SK-N-SH (cell line): ENCODE results near the gene MAGI2. TPM values are rescaled to one million over a fixed set of nuclear protein-coding genes. Genes with fewer than 3 reads are reported as not detected.

ENCODE experiments used
- CTCF ChIA-PET: fragments of 300-600, 350-600 bp; formaldehyde crosslinking; extraction: SDS; loops from one replicate; lab custom pipeline; 2021; lab: Yijun Ruan, JAX
- POLR2A ChIA-PET: fragments of 350-600 bp; sonication (Branson Sonifier 250); formaldehyde crosslinking; extraction: SDS; loops from one replicate; lab custom pipeline; 2020; ENCODE audit warnings: antibody characterized with exemption, inconsistent platforms; lab: Yijun Ruan, JAX
- DNase-seq: peaks from one replicate; pipeline ENCODE4 v3.0.0; 2012
- H2AFZ ChIP-seq: fragments of 200-600 bp; sonication (generic); 2 replicates; pipeline ENCODE4 v1.8.1; 2016; ENCODE audit warnings: antibody characterized with exemption, mild to moderate bottlenecking, low read depth
- H3F3A ChIP-seq: fragments of 200-600 bp; sonication (generic); replicated peaks from 2 replicates; pipeline ENCODE3; 2016; ENCODE audit warnings: antibody characterized with exemption, mild to moderate bottlenecking; ENCODE audit not compliant: insufficient read depth
- H3K27ac ChIP-seq, 2 experiments: fragments of 200-500 bp in 1 of 2; fragments of 200-600 bp in 1 of 2; sonication (Bioruptor generic) in 1 of 2; sonication (generic), shearing (Covaris generic) in 1 of 2; 2 replicates each; pipeline versions ENCODE4 v1.5.1 to v1.6.1; 2014 to 2016; ENCODE audit warnings: low read depth in 2 of 2, inconsistent platforms in 1 of 2, low read length in 1 of 2, mild to moderate bottlenecking in 1 of 2, mixed read lengths in 1 of 2
- H3K27me3 ChIP-seq: fragments of 200-600 bp; sonication (generic), shearing (Covaris generic); 2 replicates; pipeline ENCODE4 v1.6.1; 2016; ENCODE audit warnings: mixed run types; ENCODE audit not compliant: insufficient read depth
- H3K36me3 ChIP-seq, 2 experiments: fragments of 200-500 bp in 1 of 2; fragments of 200-600 bp in 1 of 2; sonication (Bioruptor generic) in 1 of 2; sonication (generic) in 1 of 2; replicated peaks in 1 of 2; 2 replicates each; pipeline versions ENCODE3 to v1.5.1; 2014 to 2016; ENCODE audit warnings: low read length in 1 of 2, mild to moderate bottlenecking in 1 of 2; ENCODE audit not compliant: insufficient read depth in 2 of 2, control insufficient read depth in 1 of 2
- H3K4me1 ChIP-seq, 2 experiments: fragments of 200-500 bp in 1 of 2; fragments of 200-600 bp in 1 of 2; sonication (Bioruptor generic) in 1 of 2; sonication (generic), shearing (Covaris generic) in 1 of 2; 2 replicates each; pipeline versions ENCODE4 v1.5.1 to v1.6.1; 2014 to 2016; ENCODE audit warnings: low read depth in 1 of 2, low read length in 1 of 2, mixed run types in 1 of 2; ENCODE audit not compliant: insufficient read depth in 2 of 2, control insufficient read depth in 1 of 2
- H3K4me2 ChIP-seq: fragments of 200-600 bp; sonication (generic), shearing (Covaris generic); 2 replicates; pipeline ENCODE4 v1.6.1; 2017; ENCODE audit warnings: mixed run types
- H3K4me3 ChIP-seq, 2 experiments: fragments of 200-500 bp in 1 of 2; fragments of 200-600 bp in 1 of 2; sonication (Bioruptor generic) in 1 of 2; sonication (generic), shearing (Covaris generic) in 1 of 2; 2 replicates each; pipeline versions ENCODE4 v1.5.1 to v1.8.1; 2014 to 2016; ENCODE audit warnings: low read depth in 2 of 2, inconsistent platforms in 1 of 2, low read length in 1 of 2, mild to moderate bottlenecking in 1 of 2, mixed read lengths in 1 of 2, moderate library complexity in 1 of 2
- H3K79me2 ChIP-seq: fragments of 200-600 bp; sonication (generic); 2 replicates; pipeline ENCODE4 v1.8.1; 2017; ENCODE audit warnings: mild to moderate bottlenecking; ENCODE audit not compliant: insufficient read depth
- H3K9ac ChIP-seq: fragments of 200-600 bp; sonication (generic); 2 replicates; pipeline ENCODE4 v1.6.1; 2017; ENCODE audit warnings: mixed run types
- H3K9me2 ChIP-seq: fragments of 200-600 bp; sonication (generic); 2 replicates; pipeline ENCODE4 v1.6.1; 2017; ENCODE audit warnings: mixed run types
- H3K9me3 ChIP-seq: fragments of 200-600 bp; sonication (generic); 2 replicates; pipeline ENCODE4 v1.6.1; 2017; ENCODE audit warnings: mixed run types, mild to moderate bottlenecking, moderate library complexity
- H4K20me1 ChIP-seq: fragments of 200-600 bp; sonication (generic); 2 replicates; pipeline ENCODE4 v1.6.1; 2017; ENCODE audit warnings: mild to moderate bottlenecking, mixed run types; ENCODE audit not compliant: insufficient read depth
- CTCF ChIP-seq: fragments of 200-600 bp; sonication (generic); IDR thresholded peaks from 2 replicates; pipeline ENCODE4 v1.6.1; 2017; ENCODE audit warnings: antibody characterized with exemption, mild to moderate bottlenecking, moderate library complexity
- EP300 ChIP-seq, 2 experiments: IDR thresholded peaks; 2 replicates each; pipeline versions ENCODE4 v1.4.0 to v1.6.1; 2012; ENCODE audit warnings: borderline replicate concordance in 1 of 2, low read depth in 1 of 2, low read length in 1 of 2
- FOXM1 ChIP-seq: IDR thresholded peaks from 2 replicates; pipeline ENCODE4 v1.4.0; 2012; ENCODE audit warnings: low read depth, mild to moderate bottlenecking
- GABPA ChIP-seq: IDR thresholded peaks from 2 replicates; pipeline ENCODE4 v1.4.0; 2012; ENCODE audit warnings: low read depth, mild to moderate bottlenecking
- MAX ChIP-seq: IDR thresholded peaks from 2 replicates; pipeline ENCODE4 v1.4.0; 2012; ENCODE audit warnings: low read depth
- MXI1 ChIP-seq: IDR thresholded peaks from 2 replicates; pipeline ENCODE4 v1.6.1; 2012; ENCODE audit warnings: mild to moderate bottlenecking, low read depth, low read length, improper control_type of control experiment
- NFIC ChIP-seq: IDR thresholded peaks from 2 replicates; pipeline ENCODE4 v1.4.0; 2012; ENCODE audit warnings: borderline replicate concordance
- NRF1 ChIP-seq: IDR thresholded peaks from 2 replicates; pipeline ENCODE4 v1.6.1; 2012; ENCODE audit warnings: low read depth, mild to moderate bottlenecking, low read length
- PBX3 ChIP-seq: IDR thresholded peaks from 2 replicates; pipeline ENCODE4; 2012
- POLR2AphosphoS5 ChIP-seq: IDR thresholded peaks from 2 replicates; pipeline ENCODE4 v1.6.1; 2012; ENCODE audit warnings: low read depth, low read length
- RAD21 ChIP-seq: IDR thresholded peaks from 2 replicates; pipeline ENCODE4 v1.6.1; 2012; ENCODE audit warnings: mild to moderate bottlenecking, low read length
- REST ChIP-seq: IDR thresholded peaks from 2 replicates; pipeline ENCODE4 v1.6.1; 2012; ENCODE audit warnings: mild to moderate bottlenecking, low read depth, low read length, moderate library complexity
- RFX5 ChIP-seq: IDR thresholded peaks from 2 replicates; pipeline ENCODE4 v1.6.1; 2012; ENCODE audit warnings: mild to moderate bottlenecking, improper control_type of control experiment, low read length
- SIN3A ChIP-seq: IDR thresholded peaks from 2 replicates; pipeline ENCODE4 v1.6.1; 2012; ENCODE audit warnings: low read depth, mild to moderate bottlenecking, low read length, moderate library complexity, borderline replicate concordance
- USF1 ChIP-seq: IDR thresholded peaks from 2 replicates; pipeline ENCODE4 v1.4.0; 2012; ENCODE audit warnings: low read depth, borderline replicate concordance
- ZBTB33 ChIP-seq: IDR thresholded peaks from 2 replicates; pipeline ENCODE4 v1.4.0; 2012; ENCODE audit warnings: low read depth, borderline replicate concordance
- WGBS: methylation state at CpG from one replicate; pipeline ENCODE4 v1.1.6; 2017; ENCODE audit warnings: low lambda C conversion rate; 5-methylcytosine and 5-hydroxymethylcytosine counted together
- polyA plus RNA-seq, 3 experiments: library from polyadenylated mRNA; depleted of rRNA; stranded (reverse); fragments of >200 nt; gene quantifications; 2 replicates each; pipeline ENCODE4 v1.2.3, GENCODE V29; 2012

Gene MAGI2
- polyA plus RNA-seq, 1 of the 3 experiments (the other 2 are of a cell fraction): 1.1 TPM

- no peak for TF ChIP-seq ZBTB33
- no peak for TF ChIP-seq GABPA
Measured at GRCh38 chr7:79051915-79052314, 401.6 kb downstream of the MAGI2 start (continued).

GRCh38 chr7:79050603-79051002 is 402.9 kb downstream of the MAGI2 start:
- TF ChIP-seq RAD21 (no peak), NFIC (peak; percentile 76)
- TF ChIP-seq, all 33 proteins: peak for 1
- POLR2A ChIA-PET: no interaction called here
- Histone ChIP-seq H3K4me2 (no peak overlapping the region), H3K27ac (no peak overlapping the region), H3K9ac (no peak overlapping the region), H3K9me3 (no peaks in the 10 kb centered on the region), H3F3A (no peaks in the 10 kb centered on the region), H3K4me3 (no peak overlapping the region), H4K20me1 (no peaks in the 10 kb centered on the region), H3K9me2 (no peaks in the 10 kb centered on the region; the same call in 1 of the 2 replicates), H2AFZ (no peak overlapping the region), H3K36me3 (no peaks in the 10 kb centered on the region), H3K27me3 (no peaks in the 10 kb centered on the region), H3K79me2 (no peaks in the 10 kb centered on the region), H3K4me1 (peaks cover 0 to 5% of the 10 kb centered on the region in 2 experiments; a peak in 1 of 4 replicates)
- DNase-seq: no peak
- 84% methylated on average over 5 of the region's 5 CpGs for whole genome bisulfite sequencing
- CTCF ChIA-PET: interaction anchor here (1.3 kb wide), 1 partner anchor 10 kb away, joined by 4 read pairs; no protein-coding TSS in a partner anchor

GRCh38 chr7:79046061-79046460 is 407.4 kb downstream of the MAGI2 start:
- 73% methylated on average over 2 of the region's 2 CpGs for WGBS
- Histone ChIP-seq H3K27me3 (no peaks in the 10 kb centered on the region), H3K9me3 (no peaks in the 10 kb centered on the region; the same call in 1 of the 2 replicates), H3K4me2 (no peak overlapping the region), H2AFZ (no peak overlapping the region), H3K4me3 (no peak overlapping the region), H3K27ac (no peak overlapping the region), H3K9ac (no peak overlapping the region), H3K9me2 (no peaks in the 10 kb centered on the region; the same call in 1 of the 2 replicates), H4K20me1 (no peaks in the 10 kb centered on the region), H3K4me1 (peaks cover 0 to 5% of the 10 kb centered on the region in 2 experiments; a peak in 1 of 4 replicates), H3K36me3 (no peaks in the 10 kb centered on the region), H3K79me2 (no peaks in the 10 kb centered on the region), H3F3A (peaks cover 4% of the 10 kb centered on the region)
- ChIA-PET POLR2A (no interaction called here), CTCF (no interaction called here)
- DNase-seq: no peak
- TF ChIP-seq MXI1: no peak
- no peak for TF ChIP-seq POLR2AphosphoS5
- TF ChIP-seq REST: no peak
- TF ChIP-seq MAX: no peak
- TF ChIP-seq RAD21: no peak
- no peak for TF ChIP-seq EP300 (IDR thresholded peaks at IDR 0.05; ENCODE audit: borderline replicate concordance in 1 of 2, low read depth in 1 of 2, low read length in 1 of 2)
- no peak for TF ChIP-seq SIN3A
- no peak for TF ChIP-seq USF1
- TF ChIP-seq FOXM1: no peak
- TF ChIP-seq CTCF: no peak
- TF ChIP-seq RFX5: no peak
- TF ChIP-seq NFIC: no peak
- no peak for TF ChIP-seq NRF1
- no peak for TF ChIP-seq PBX3
